Measurements from ENCODE around the gene SLC44A3.

Gene SLC44A3

GRCh38 chr1:94801919-94802546, 18.1 kb upstream of the SLC44A3 start:
- DNase-seq (ENCODE audit: low spot score): no peak

GRCh38 chr1:94803106-94803505, 17.1 kb upstream of the SLC44A3 start:
- DNase-seq (ENCODE audit: low spot score): no peak

- DNase-seq (ENCODE audit: low spot score): peak; percentile 79
These were observed 16.4 kb upstream of the SLC44A3 start for GRCh38 chr1:94803517-94804441.

GRCh38 chr1:94804442-94804837, 15.7 kb upstream of the SLC44A3 start:
- DNase-seq (ENCODE audit: low spot score): no peak

- DNase-seq (ENCODE audit: low spot score): no peak
These were observed 14.2 kb upstream of the SLC44A3 start for GRCh38 chr1:94805912-94806311.

- DNase-seq (ENCODE audit: low spot score): no peak
These were observed 13.7 kb upstream of the SLC44A3 start for GRCh38 chr1:94806441-94806871.

GRCh38 chr1:94807742-94808491, 12.2 kb upstream of the SLC44A3 start:
- no peak for DNase-seq (ENCODE audit: low spot score)

- no peak for DNase-seq (ENCODE audit: low spot score)
These were observed 11.5 kb upstream of the SLC44A3 start for GRCh38 chr1:94808669-94809068.

GRCh38 chr1:94812985-94813384, 7.2 kb upstream of the SLC44A3 start:
- DNase-seq (ENCODE audit: low spot score): no peak

- no peak for DNase-seq (ENCODE audit: low spot score)
These were observed 4.1 kb upstream of the SLC44A3 start for GRCh38 chr1:94816030-94816429.

- DNase-seq (ENCODE audit: low spot score): no peak
These were observed 2.4 kb upstream of the SLC44A3 start for GRCh38 chr1:94817712-94818111.

GRCh38 chr1:94819238-94819944, 766 bp upstream of the SLC44A3 start:
- DNase-seq (ENCODE audit: low spot score): no peak

GRCh38 chr1:94820936-94821335, 779 bp downstream of the SLC44A3 start:
- DNase-seq (ENCODE audit: low spot score): no peak

GRCh38 chr1:94821636-94822305, 1.6 kb downstream of the SLC44A3 start:
- no peak for DNase-seq (ENCODE audit: low spot score)

GRCh38 chr1:94823116-94823515, 3.0 kb downstream of the SLC44A3 start:
- no peak for DNase-seq (ENCODE audit: low spot score)

GRCh38 chr1:94825936-94826335, 5.8 kb downstream of the SLC44A3 start:
- DNase-seq (ENCODE audit: low spot score): no peak

GRCh38 chr1:94827434-94827833, 7.3 kb downstream of the SLC44A3 start:
- no peak for DNase-seq (ENCODE audit: low spot score)

GRCh38 chr1:94828251-94828650, 8.1 kb downstream of the SLC44A3 start:
- no peak for DNase-seq (ENCODE audit: low spot score)

- no peak for DNase-seq (ENCODE audit: low spot score)
These were observed 11.5 kb downstream of the SLC44A3 start for GRCh38 chr1:94831641-94832040.

- no peak for DNase-seq (ENCODE audit: low spot score)
These were observed 12.3 kb downstream of the SLC44A3 start for GRCh38 chr1:94832446-94832845.

GRCh38 chr1:94832931-94833585, 12.9 kb downstream of the SLC44A3 start:
- no peak for DNase-seq (ENCODE audit: low spot score)
